ENCODE measurements around the gene AP3B2. TPM values are rescaled to one million over a fixed set of nuclear protein-coding genes. Genes with fewer than 3 reads are reported as not detected.

AP3B2 gene
- polyA plus RNA-seq, 1 donor (not counting 4 experiments of a cell fraction or from before 2014, with no cell fraction given), result 0.25 TPM

GRCh38 chr15:82689147-82689546 lies 20.5 kb downstream of the AP3B2 start:
- no peak overlapping the region for H3K4me2 ChIP-seq (ENCODE audit: control insufficient read depth, extremely low read depth, insufficient read depth, low read depth, low read length)
- no peak for TF ChIP-seq CTCF (optimal IDR thresholded peaks at IDR 0.05 in 1 of 3, IDR thresholded peaks at IDR 0.05 in 1 of 3, conservative IDR thresholded peaks at IDR 0.05 in 1 of 3; ENCODE audit: extremely low read depth in 1 of 3, insufficient read depth in 2 of 3, low read length in 3 of 3)
- no peak for TF ChIP-seq EZH2 (IDR thresholded peaks at IDR 0.05; ENCODE audit: low read length)
- no peaks in the 10 kb centered on the region for H3K4me1 ChIP-seq (ENCODE audit: control insufficient read depth, extremely low read depth, insufficient read depth, low read length)
- H3K9ac ChIP-seq (ENCODE audit: control insufficient read depth, extremely low read depth, insufficient read depth, low read length), result no peak overlapping the region
- H2AFZ ChIP-seq (ENCODE audit: control insufficient read depth, low read length), result no peak overlapping the region
- DNase-seq (ENCODE audit: low read depth, low spot score), result no peak
- no peaks in the 10 kb centered on the region for H3K27me3 ChIP-seq (ENCODE audit: control insufficient read depth, extremely low read depth, insufficient read depth, low read length)
- no peaks in the 10 kb centered on the region for H3K9me3 ChIP-seq (ENCODE audit: control insufficient read depth, low read depth, low read length)
- dilution Hi-C loops (cut with MboI; ENCODE audit: extremely low pct_ligation_motif_present, low sequenced_read_pairs), result no loop called here
- no peak for FAIRE-seq
- H3K9me1 ChIP-seq (ENCODE audit: control insufficient read depth, extremely low read depth, insufficient read depth, low read length), result no peaks in the 10 kb centered on the region
- no peak overlapping the region for H3K4me3 ChIP-seq (ENCODE audit: control insufficient read depth in 2 of 3, extremely low read depth in 1 of 3, insufficient read depth in 2 of 3, low read depth in 1 of 3, low read length in 3 of 3)
- H3K79me2 ChIP-seq (ENCODE audit: control insufficient read depth, insufficient read depth, low read length), result no peaks in the 10 kb centered on the region
- H4K20me1 ChIP-seq (ENCODE audit: control insufficient read depth, extremely low read depth, insufficient read depth, low read length), result no peaks in the 10 kb centered on the region
- no peak overlapping the region for H3K27ac ChIP-seq (ENCODE audit: control insufficient read depth, insufficient read depth, low read length)
- no peaks in the 10 kb centered on the region for H3K36me3 ChIP-seq (ENCODE audit: control insufficient read depth in 2 of 2, extremely low read depth in 1 of 2, insufficient read depth in 2 of 2, low read length in 2 of 2)

- dilution Hi-C loops (cut with MboI; ENCODE audit: extremely low pct_ligation_motif_present, low sequenced_read_pairs), result no loop called here
- H4K20me1 ChIP-seq (ENCODE audit: control insufficient read depth, extremely low read depth, insufficient read depth, low read length), result no peaks in the 10 kb centered on the region
- no peak overlapping the region for H3K27ac ChIP-seq (ENCODE audit: control insufficient read depth, insufficient read depth, low read length)
- no peaks in the 10 kb centered on the region for H3K27me3 ChIP-seq (ENCODE audit: control insufficient read depth, extremely low read depth, insufficient read depth, low read length)
- H3K4me3 ChIP-seq (ENCODE audit: control insufficient read depth in 2 of 3, extremely low read depth in 1 of 3, insufficient read depth in 2 of 3, low read depth in 1 of 3, low read length in 3 of 3), result no peak overlapping the region
- no peak overlapping the region for H3K9ac ChIP-seq (ENCODE audit: control insufficient read depth, extremely low read depth, insufficient read depth, low read length)
- no peak overlapping the region for H2AFZ ChIP-seq (ENCODE audit: control insufficient read depth, low read length)
- DNase-seq (ENCODE audit: low read depth, low spot score) (no peak), FAIRE-seq (no peak)
- H3K4me1 ChIP-seq (ENCODE audit: control insufficient read depth, extremely low read depth, insufficient read depth, low read length), result no peaks in the 10 kb centered on the region
- no peaks in the 10 kb centered on the region for H3K36me3 ChIP-seq (ENCODE audit: control insufficient read depth in 2 of 2, extremely low read depth in 1 of 2, insufficient read depth in 2 of 2, low read length in 2 of 2)
- no peaks in the 10 kb centered on the region for H3K79me2 ChIP-seq (ENCODE audit: control insufficient read depth, insufficient read depth, low read length)
- H3K9me1 ChIP-seq (ENCODE audit: control insufficient read depth, extremely low read depth, insufficient read depth, low read length), result no peaks in the 10 kb centered on the region
- no peaks in the 10 kb centered on the region for H3K9me3 ChIP-seq (ENCODE audit: control insufficient read depth, low read depth, low read length)
- no peak overlapping the region for H3K4me2 ChIP-seq (ENCODE audit: control insufficient read depth, extremely low read depth, insufficient read depth, low read depth, low read length)
- TF ChIP-seq EZH2 (IDR thresholded peaks at IDR 0.05; ENCODE audit: low read length) (no peak), CTCF (optimal IDR thresholded peaks at IDR 0.05 in 1 of 3, IDR thresholded peaks at IDR 0.05 in 1 of 3, conservative IDR thresholded peaks at IDR 0.05 in 1 of 3; ENCODE audit: extremely low read depth in 1 of 3, insufficient read depth in 2 of 3, low read length in 3 of 3) (no peak)
These were observed 21.0 kb downstream of the AP3B2 start for GRCh38 chr15:82688691-82689090.
